AG09309 (cell line): Measurements from ENCODE around the gene ALX4.

Experiments
- DNase-seq: peaks from one replicate; pipeline ENCODE4 v3.0.0-alpha.2; 2010; ENCODE audit warnings: low read depth
- H3K4me3 ChIP-seq: 2 replicates; pipeline ENCODE4 v1.5.1; 2011; ENCODE audit warnings: mild to moderate bottlenecking, low read depth, low read length, moderate library complexity; ENCODE audit not compliant: control insufficient read depth
- CTCF ChIP-seq: IDR thresholded peaks from 2 replicates; pipeline ENCODE4 v1.5.1; 2011; ENCODE audit warnings: mild to moderate bottlenecking, low read depth, low read length, inconsistent platforms; ENCODE audit not compliant: insufficient read depth, control insufficient read depth; ENCODE audit errors: missing control alignments

The ALX4 gene

GRCh38 chr11:44213148-44213547 lies 96.8 kb downstream of the ALX4 start:
- H3K4me3 ChIP-seq, result no peak overlapping the region
- TF ChIP-seq CTCF, result no peak
- no peak for DNase-seq

- no peak for DNase-seq
- no peak overlapping the region for H3K4me3 ChIP-seq
- no peak for TF ChIP-seq CTCF
Measured at GRCh38 chr11:44212128-44212527, 97.8 kb downstream of the ALX4 start.
